GM12878 (cell line): ENCODE results near the gene PRKAG2. TPM values are rescaled to one million over a fixed set of nuclear protein-coding genes. Genes with fewer than 3 reads are reported as not detected.

Source experiments
- ATAC-seq: fragments of 200-7000 bp; cut with Tn5 transposase; 3 replicates; pipeline ENCODE4 v1.9.1; 2020; ENCODE audit warnings: mild to moderate bottlenecking, moderate library complexity
- BruUV-seq: library from RNA; stranded (reverse); fragments of 400-500 nt; replicated peaks from 2 replicates; lab custom pipeline; 2021; lab: Mats Ljungman, UMichigan
- CTCF ChIA-PET: fragments of 300-600 bp; sonication (Branson Sonifier 250); formaldehyde crosslinking; extraction: SDS; loops from one replicate; lab custom pipeline; 2021; ENCODE audit warnings: inconsistent platforms; lab: Yijun Ruan, JAX
- POLR2A ChIA-PET: fragments of 350-600 bp; formaldehyde crosslinking; extraction: SDS; loops from one replicate; lab custom pipeline; 2021; ENCODE audit warnings: inconsistent platforms; lab: Charles Lee
- RAD21 ChIA-PET: fragments of 300-600 bp; sonication (Branson Sonifier 250); formaldehyde crosslinking; loops from one replicate; lab custom pipeline; 2023; ENCODE audit warnings: antibody characterized with exemption; ENCODE audit not compliant: unreplicated experiment; lab: Charles Lee
- SMC1A ChIA-PET: fragments of 300-600 bp; sonication (Branson Sonifier 250); formaldehyde crosslinking; loops from one replicate; lab custom pipeline; 2023; ENCODE audit not compliant: unreplicated experiment, uncharacterized antibody; lab: Charles Lee
- DNase-seq: peaks from one replicate; pipeline ENCODE4 v3.0.0-alpha.2; 2011; ENCODE audit warnings: low read depth, low spot score
- FAIRE-seq: peaks from 3 replicates; lab custom pipeline; 2011; peaks lifted over from hg19 to GRCh38; lab: Jason Lieb, UNC
- H2AFZ ChIP-seq: 2 replicates; pipeline ENCODE4 v1.6.0; 2011; ENCODE audit warnings: low read depth, low read length, control low read depth; ENCODE audit not compliant: control insufficient read depth
- H3K27ac ChIP-seq: 2 replicates; pipeline ENCODE4 v1.5.1; 2011; ENCODE audit warnings: control low read depth; ENCODE audit not compliant: control insufficient read depth, insufficient read depth
- H3K27me3 ChIP-seq, 2 experiments: replicated peaks in 1 of 2; 2 replicates each; pipeline versions ENCODE4 v1.6.0 to v1.6.1; 2011; ENCODE audit warnings: low read length in 1 of 2; ENCODE audit not compliant: control insufficient read depth in 2 of 2, insufficient read depth in 2 of 2
- H3K36me3 ChIP-seq, 2 experiments: 2 replicates each; pipeline ENCODE4 v1.5.1; 2011; ENCODE audit warnings: low read length in 1 of 2; ENCODE audit not compliant: control insufficient read depth in 2 of 2, insufficient read depth in 2 of 2
- H3K4me1 ChIP-seq: 2 replicates; pipeline ENCODE4 v1.6.1; 2011; ENCODE audit warnings: mild to moderate bottlenecking, low read length, moderate library complexity, mixed read lengths; ENCODE audit not compliant: control insufficient read depth, insufficient read depth
- H3K4me2 ChIP-seq: 2 replicates; pipeline ENCODE4 v1.6.0; 2011; ENCODE audit warnings: control low read depth; ENCODE audit not compliant: control insufficient read depth, insufficient read depth
- H3K4me3 ChIP-seq: fragments of 200-600 bp; sonication (generic); 2 replicates; pipeline ENCODE4 v1.5.1; 2016
- H3K79me2 ChIP-seq: 2 replicates; pipeline ENCODE4 v1.6.0; 2011; ENCODE audit warnings: low read length; ENCODE audit not compliant: control insufficient read depth, insufficient read depth
- H3K9ac ChIP-seq: 2 replicates; pipeline ENCODE4 v1.8.0; 2011; ENCODE audit warnings: low read length, control low read depth, mixed read lengths; ENCODE audit not compliant: control insufficient read depth, insufficient read depth
- H3K9me3 ChIP-seq: replicated peaks from 3 replicates; pipeline ENCODE4 v1.5.1; 2011; ENCODE audit warnings: mild to moderate bottlenecking, low read length; ENCODE audit not compliant: control insufficient read depth, insufficient read depth
- H4K20me1 ChIP-seq: 2 replicates; pipeline ENCODE4 v1.6.0; 2011; ENCODE audit not compliant: control insufficient read depth, insufficient read depth
- CREB1 ChIP-seq: IDR thresholded peaks from 2 replicates; pipeline ENCODE4 v1.6.1; 2012; ENCODE audit warnings: low read depth, mild to moderate bottlenecking, inconsistent platforms
- GATAD2B ChIP-seq: fragments of 450-650 bp; conservative IDR thresholded peaks from 2 replicates; pipeline ENCODE4 v1.6.1; 2017; ENCODE audit warnings: low read depth, mild to moderate bottlenecking, moderate library complexity
- HDAC2 ChIP-seq: fragments of 200-600 bp; sonication (generic); IDR thresholded peaks from 2 replicates; pipeline ENCODE4 v1.6.1; 2017
- MXI1 ChIP-seq: fragments of 150-350 bp; IDR thresholded peaks from 2 replicates; pipeline ENCODE4 v1.6.1; 2011; ENCODE audit warnings: low read depth, mild to moderate bottlenecking, inconsistent platforms, low read length, improper control_type of control experiment
- NFIC ChIP-seq: IDR thresholded peaks from 2 replicates; pipeline ENCODE4 v1.6.1; 2012; ENCODE audit warnings: low read depth, mild to moderate bottlenecking, inconsistent platforms, low read length, moderate library complexity
- PML ChIP-seq: IDR thresholded peaks from 2 replicates; pipeline ENCODE4 v1.6.1; 2012; ENCODE audit warnings: low read length, inconsistent platforms
- RUNX3 ChIP-seq: IDR thresholded peaks from 2 replicates; pipeline ENCODE4 v1.6.1; 2012; ENCODE audit warnings: low read length, inconsistent platforms
- SRF ChIP-seq, 2 experiments: IDR thresholded peaks; 2 replicates each; pipeline ENCODE4 v1.6.1; 2011; ENCODE audit warnings: low read depth in 2 of 2, low read length in 2 of 2, mild to moderate bottlenecking in 1 of 2, moderate library complexity in 1 of 2
- STAT1 ChIP-seq: fragments of 450-650 bp; conservative IDR thresholded peaks from 2 replicates; pipeline ENCODE4 v1.6.1; 2014; ENCODE audit warnings: antibody characterized with exemption, mild to moderate bottlenecking
- YY1 ChIP-seq: IDR thresholded peaks from 2 replicates; pipeline ENCODE4 v1.6.1; 2011; ENCODE audit warnings: low read depth, mild to moderate bottlenecking, low read length
- ZNF24 ChIP-seq: fragments of 450-650 bp; IDR thresholded peaks from 2 replicates; pipeline ENCODE4 v1.6.1; 2017; ENCODE audit warnings: antibody characterized with exemption, mild to moderate bottlenecking
- WGBS: methylation state at CpG from one replicate; pipeline ENCODE4 v1.1.6; 2016; ENCODE audit warnings: low lambda C conversion rate; ENCODE audit not compliant: insufficient replicate concordance, insufficient coverage; ENCODE audit errors: missing lambda C conversion rate; 5-methylcytosine and 5-hydroxymethylcytosine counted together
- in situ Hi-C: fragments of 300-500 bp; cut with MboI; formaldehyde crosslinking; loops from 9 replicates; pipeline ENCODE4 v1.14.3; 2018; ENCODE audit warnings: mixed read lengths
- intact Hi-C: fragments of 100-400 bp; cut with micrococcal nuclease; formaldehyde crosslinking; loops from one replicate; pipeline ENCODE4 v1.14.2; 2022; ENCODE audit not compliant: unreplicated experiment
- polyA plus RNA-seq, 11 experiments: library from polyadenylated mRNA; depleted of rRNA in 4 of 11; unstranded in 6 of 11; stranded (reverse) in 5 of 11; fragments of >200 nt; fragmentation: Nextera tagmentation in 4 of 11; fragmentation: Illumina TruSeq in 1 of 11; extraction: Ambion mirVana in 4 of 11; extraction: Trizol in 1 of 11; gene quantifications; 1 replicate in 1 of 11; 2 replicates in 10 of 11; pipeline versions ENCODE4 v1.2.1 to v1.2.3, GENCODE V29; 2011 to 2016; ENCODE audit warnings: inconsistent platforms in 2 of 11, missing spikeins in 2 of 11, low read depth in 1 of 11
- total RNA-seq, 4 experiments: library from RNA; depleted of rRNA in 3 of 4; stranded (reverse); fragments of >200 nt in 3 of 4; fragmentation: Illumina TruSeq in 1 of 4; extraction: Trizol in 1 of 4; gene quantifications; 2 replicates each; pipeline versions ENCODE4 v1.2.1 to v1.2.3, GENCODE V29; 2013 to 2021
- TF ChIP-seq, protein P1 (sequence below): fragments of 450-650 bp; IDR thresholded peaks from 2 replicates; pipeline ENCODE4 v1.6.1; 2016; ENCODE audit warnings: mild to moderate bottlenecking, moderate library complexity, borderline replicate concordance
- TF ChIP-seq, protein P2 (sequence below): fragments of 450-650 bp; IDR thresholded peaks from 2 replicates; pipeline ENCODE4 v1.6.1; 2016; ENCODE audit warnings: mild to moderate bottlenecking
- TF ChIP-seq, protein P3 (sequence below): IDR thresholded peaks from 2 replicates; pipeline ENCODE4 v1.6.1; 2012; ENCODE audit warnings: low read depth, low read length, improper control_type of control experiment
- TF ChIP-seq, protein P4 (sequence below): IDR thresholded peaks from 2 replicates; pipeline ENCODE4 v1.6.1; 2011; ENCODE audit warnings: borderline replicate concordance, low read depth, mild to moderate bottlenecking, moderate library complexity, mixed read lengths, low read length; ENCODE audit not compliant: insufficient read depth; ENCODE audit errors: extremely low read length
- TF ChIP-seq, protein P5 (sequence below): IDR thresholded peaks from 2 replicates; pipeline ENCODE4 v1.6.1; 2011; ENCODE audit warnings: mild to moderate bottlenecking, low read depth, low read length, moderate library complexity; ENCODE audit not compliant: insufficient replicate concordance

The PRKAG2 gene
- total and polyA plus RNA-seq, 10 of the 15 experiments (the other 5 are each of a cell fraction or from before 2014, with no cell fraction given) = 3.4 to 8.9 (median 6.8) TPM

DNA sequence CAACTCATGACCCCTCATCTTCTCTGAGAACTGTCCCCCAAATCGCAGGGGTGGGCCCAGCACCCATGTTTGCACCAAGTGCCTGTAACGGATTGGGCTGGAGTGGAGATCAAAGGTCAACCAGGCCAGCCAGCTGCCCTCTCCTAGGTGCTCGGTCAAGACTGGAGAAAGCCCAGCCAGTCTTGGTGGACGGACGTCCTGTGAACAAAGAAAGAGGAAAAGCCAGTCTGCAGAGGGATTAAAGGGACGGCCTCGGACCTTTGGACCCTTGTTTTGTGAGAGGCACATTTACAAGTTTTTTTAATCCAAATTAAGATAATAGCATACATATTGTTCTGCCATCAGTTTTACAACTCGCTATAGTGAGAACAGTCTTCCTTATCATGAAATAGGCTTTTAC is 47.6 kb upstream of the PRKAG2 start:
- CTCF ChIA-PET = no interaction called here
- FAIRE-seq = no peak
- in situ Hi-C loops = no loop called here
- Histone ChIP-seq H3K79me2 (no peaks in the 10 kb centered on the region), H3K4me1 (peaks cover 7% of the 10 kb centered on the region), H2AFZ (no peak overlapping the region), H3K9ac (no peak overlapping the region), H3K9me3 (no peaks in the 10 kb centered on the region), H4K20me1 (no peaks in the 10 kb centered on the region), H3K27ac (no peak overlapping the region), H3K4me3 (no peak overlapping the region), H3K4me2 (no peak overlapping the region), H3K27me3 (no peaks in the 10 kb centered on the region; a peak in 1 of 4 replicates), H3K36me3 (no peaks in the 10 kb centered on the region)
- no peak for DNase-seq
- BruUV-seq = no TSS peak
- RAD21 ChIA-PET = no interaction called here
- SMC1A ChIA-PET = no interaction called here
- ATAC-seq = no peak
- 95% methylated on average over 8 of the region's 8 CpGs for WGBS
- POLR2A ChIA-PET = no interaction called here
- intact Hi-C loops = no loop called here
- TF ChIP-seq, protein P1, sequence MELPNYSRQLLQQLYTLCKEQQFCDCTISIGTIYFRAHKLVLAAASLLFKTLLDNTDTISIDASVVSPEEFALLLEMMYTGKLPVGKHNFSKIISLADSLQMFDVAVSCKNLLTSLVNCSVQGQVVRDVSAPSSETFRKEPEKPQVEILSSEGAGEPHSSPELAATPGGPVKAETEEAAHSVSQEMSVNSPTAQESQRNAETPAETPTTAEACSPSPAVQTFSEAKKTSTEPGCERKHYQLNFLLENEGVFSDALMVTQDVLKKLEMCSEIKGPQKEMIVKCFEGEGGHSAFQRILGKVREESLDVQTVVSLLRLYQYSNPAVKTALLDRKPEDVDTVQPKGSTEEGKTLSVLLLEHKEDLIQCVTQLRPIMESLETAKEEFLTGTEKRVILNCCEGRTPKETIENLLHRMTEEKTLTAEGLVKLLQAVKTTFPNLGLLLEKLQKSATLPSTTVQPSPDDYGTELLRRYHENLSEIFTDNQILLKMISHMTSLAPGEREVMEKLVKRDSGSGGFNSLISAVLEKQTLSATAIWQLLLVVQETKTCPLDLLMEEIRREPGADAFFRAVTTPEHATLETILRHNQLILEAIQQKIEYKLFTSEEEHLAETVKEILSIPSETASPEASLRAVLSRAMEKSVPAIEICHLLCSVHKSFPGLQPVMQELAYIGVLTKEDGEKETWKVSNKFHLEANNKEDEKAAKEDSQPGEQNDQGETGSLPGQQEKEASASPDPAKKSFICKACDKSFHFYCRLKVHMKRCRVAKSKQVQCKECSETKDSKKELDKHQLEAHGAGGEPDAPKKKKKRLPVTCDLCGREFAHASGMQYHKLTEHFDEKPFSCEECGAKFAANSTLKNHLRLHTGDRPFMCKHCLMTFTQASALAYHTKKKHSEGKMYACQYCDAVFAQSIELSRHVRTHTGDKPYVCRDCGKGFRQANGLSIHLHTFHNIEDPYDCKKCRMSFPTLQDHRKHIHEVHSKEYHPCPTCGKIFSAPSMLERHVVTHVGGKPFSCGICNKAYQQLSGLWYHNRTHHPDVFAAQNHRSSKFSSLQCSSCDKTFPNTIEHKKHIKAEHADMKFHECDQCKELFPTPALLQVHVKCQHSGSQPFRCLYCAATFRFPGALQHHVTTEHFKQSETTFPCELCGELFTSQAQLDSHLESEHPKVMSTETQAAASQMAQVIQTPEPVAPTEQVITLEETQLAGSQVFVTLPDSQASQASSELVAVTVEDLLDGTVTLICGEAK = no peak
- TF ChIP-seq, protein P2, sequence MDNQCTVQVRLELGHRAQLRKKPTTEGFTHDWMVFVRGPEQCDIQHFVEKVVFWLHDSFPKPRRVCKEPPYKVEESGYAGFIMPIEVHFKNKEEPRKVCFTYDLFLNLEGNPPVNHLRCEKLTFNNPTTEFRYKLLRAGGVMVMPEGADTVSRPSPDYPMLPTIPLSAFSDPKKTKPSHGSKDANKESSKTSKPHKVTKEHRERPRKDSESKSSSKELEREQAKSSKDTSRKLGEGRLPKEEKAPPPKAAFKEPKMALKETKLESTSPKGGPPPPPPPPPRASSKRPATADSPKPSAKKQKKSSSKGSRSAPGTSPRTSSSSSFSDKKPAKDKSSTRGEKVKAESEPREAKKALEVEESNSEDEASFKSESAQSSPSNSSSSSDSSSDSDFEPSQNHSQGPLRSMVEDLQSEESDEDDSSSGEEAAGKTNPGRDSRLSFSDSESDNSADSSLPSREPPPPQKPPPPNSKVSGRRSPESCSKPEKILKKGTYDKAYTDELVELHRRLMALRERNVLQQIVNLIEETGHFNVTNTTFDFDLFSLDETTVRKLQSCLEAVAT = no peak
- TF ChIP-seq YY1 (no peak), SRF (IDR thresholded peaks at IDR 0.05; ENCODE audit: low read depth in 2 of 2, low read length in 2 of 2) (no peak), STAT1 (no peak), PML (no peak), GATAD2B (no peak), RUNX3 (no peak), NFIC (no peak), MXI1 (no peak), HDAC2 (no peak), ZNF24 (no peak), CREB1 (no peak)
- TF ChIP-seq, protein P3, sequence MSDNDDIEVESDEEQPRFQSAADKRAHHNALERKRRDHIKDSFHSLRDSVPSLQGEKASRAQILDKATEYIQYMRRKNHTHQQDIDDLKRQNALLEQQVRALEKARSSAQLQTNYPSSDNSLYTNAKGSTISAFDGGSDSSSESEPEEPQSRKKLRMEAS = no peak
- TF ChIP-seq, protein P4, sequence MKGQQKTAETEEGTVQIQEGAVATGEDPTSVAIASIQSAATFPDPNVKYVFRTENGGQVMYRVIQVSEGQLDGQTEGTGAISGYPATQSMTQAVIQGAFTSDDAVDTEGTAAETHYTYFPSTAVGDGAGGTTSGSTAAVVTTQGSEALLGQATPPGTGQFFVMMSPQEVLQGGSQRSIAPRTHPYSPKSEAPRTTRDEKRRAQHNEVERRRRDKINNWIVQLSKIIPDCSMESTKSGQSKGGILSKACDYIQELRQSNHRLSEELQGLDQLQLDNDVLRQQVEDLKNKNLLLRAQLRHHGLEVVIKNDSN = no peak
- TF ChIP-seq, protein P5, sequence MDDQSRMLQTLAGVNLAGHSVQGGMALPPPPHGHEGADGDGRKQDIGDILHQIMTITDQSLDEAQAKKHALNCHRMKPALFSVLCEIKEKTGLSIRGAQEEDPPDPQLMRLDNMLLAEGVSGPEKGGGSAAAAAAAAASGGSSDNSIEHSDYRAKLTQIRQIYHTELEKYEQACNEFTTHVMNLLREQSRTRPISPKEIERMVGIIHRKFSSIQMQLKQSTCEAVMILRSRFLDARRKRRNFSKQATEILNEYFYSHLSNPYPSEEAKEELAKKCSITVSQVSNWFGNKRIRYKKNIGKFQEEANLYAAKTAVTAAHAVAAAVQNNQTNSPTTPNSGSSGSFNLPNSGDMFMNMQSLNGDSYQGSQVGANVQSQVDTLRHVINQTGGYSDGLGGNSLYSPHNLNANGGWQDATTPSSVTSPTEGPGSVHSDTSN = no peak
